Germinal center (tissue), 1 donor: ENCODE data around the gene LPXN.
"Not testable (repeated sequence)": the region's sequence is repeated elsewhere in the genome, so short reads cannot be mapped to it uniquely, and the experiment has no call there.

Experiments used
- DNase-seq: peaks from one replicate; pipeline ENCODE4 v3.0.0; 2012; ENCODE audit warnings: mixed read lengths, low spot score

LPXN gene

GRCh38 chr11:58579192-58580129 is 3.8 kb upstream of the LPXN start:
- peak; percentile 81 for DNase-seq

- DNase-seq: peak; percentile 93
Measured at GRCh38 chr11:58578635-58579191, 3.1 kb upstream of the LPXN start, which contains the start of gene ZFP91. TSS of gene ZFP91 (plus strand) at chr11:58579063. CDS start at chr11:58579282, 219 bp downstream.

DNA sequence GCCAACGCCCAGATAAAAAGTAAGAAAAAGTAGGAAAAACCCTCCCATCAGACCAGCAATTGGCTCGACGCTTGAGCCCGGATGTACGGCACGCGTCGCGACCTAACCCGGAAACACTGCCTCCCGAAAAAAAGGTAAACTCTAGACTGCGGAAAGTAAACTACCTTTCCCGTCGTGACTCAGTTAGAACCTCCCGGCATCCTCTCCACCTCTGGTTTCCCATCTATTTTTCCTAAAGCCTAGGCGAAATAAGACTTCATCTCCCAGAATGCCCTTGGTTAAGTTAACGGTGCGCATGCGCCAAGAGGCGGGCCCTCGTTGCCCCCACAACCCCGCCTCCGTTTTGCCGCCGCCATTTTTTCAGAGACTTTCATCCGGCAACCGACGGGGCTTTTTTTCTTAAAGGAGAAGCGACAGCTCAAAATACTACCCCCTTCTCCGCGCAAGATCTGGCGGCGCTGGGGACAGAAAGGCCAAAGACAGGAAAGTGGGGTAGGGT is 2.5 kb upstream of the LPXN start:
- DNase-seq: peak; percentile 76

DNA sequence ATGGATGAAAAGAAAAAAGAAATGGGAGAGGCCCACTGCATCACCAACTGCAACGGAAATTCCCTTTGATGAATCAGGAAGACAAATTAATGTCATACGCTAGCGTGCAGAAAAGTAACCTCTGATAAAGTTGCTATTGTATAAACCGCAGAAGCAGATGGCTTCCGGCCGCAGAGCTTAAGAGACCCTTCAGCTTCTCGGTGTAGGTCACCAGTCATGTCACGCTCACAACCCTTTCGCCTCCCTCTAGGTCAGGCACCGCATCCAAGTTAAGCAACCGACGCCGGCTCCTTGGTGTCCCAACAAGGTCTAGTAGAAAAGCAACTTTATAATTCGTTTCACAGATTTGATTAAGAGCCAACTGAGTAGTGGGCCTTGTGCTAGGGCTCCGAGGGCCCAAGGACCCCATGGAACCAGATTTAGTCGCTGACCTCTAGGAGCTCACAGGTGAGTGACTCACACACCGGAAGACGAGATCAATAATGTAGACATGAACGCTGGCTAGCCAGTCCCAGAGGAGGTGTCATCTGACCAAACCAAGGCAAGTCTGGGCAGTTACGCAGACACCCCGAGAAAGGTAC is 2.0 kb upstream of the LPXN start:
- DNase-seq: peak; percentile 24

DNA sequence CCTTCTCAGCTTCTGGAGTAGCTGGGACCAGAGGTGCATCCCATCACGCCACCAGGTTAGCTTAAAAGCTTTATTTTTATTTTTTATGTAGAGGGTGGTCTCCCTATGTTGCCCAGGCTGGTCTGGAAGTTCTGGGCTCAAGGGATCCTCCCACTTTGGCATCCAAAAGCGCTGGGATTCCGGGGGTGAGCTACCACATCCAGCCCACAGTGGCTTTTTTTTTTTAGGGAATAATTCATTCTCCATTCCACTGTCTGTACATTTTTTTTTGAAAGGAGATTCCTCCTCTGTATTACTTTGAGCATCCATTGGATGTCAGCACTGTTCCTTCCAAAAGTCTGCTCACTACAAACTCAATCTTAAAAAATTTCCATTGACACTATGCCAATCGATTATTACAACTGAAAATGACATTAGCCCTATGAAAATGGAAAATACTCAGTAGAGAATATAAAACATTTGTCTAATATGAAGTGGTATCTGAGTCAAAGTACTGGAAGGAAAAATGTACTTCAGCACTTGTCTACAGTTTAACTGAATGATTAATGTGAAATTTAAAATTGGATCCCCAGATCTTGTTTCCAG is 1.3 kb upstream of the LPXN start:
- no peak for DNase-seq

GRCh38 chr11:58574881-58575280 is 775 bp downstream of the LPXN start:
- DNase-seq: no peak

GRCh38 chr11:58573451-58574104 is 2.1 kb downstream of the LPXN start:
- DNase-seq: peak; percentile 42

DNA sequence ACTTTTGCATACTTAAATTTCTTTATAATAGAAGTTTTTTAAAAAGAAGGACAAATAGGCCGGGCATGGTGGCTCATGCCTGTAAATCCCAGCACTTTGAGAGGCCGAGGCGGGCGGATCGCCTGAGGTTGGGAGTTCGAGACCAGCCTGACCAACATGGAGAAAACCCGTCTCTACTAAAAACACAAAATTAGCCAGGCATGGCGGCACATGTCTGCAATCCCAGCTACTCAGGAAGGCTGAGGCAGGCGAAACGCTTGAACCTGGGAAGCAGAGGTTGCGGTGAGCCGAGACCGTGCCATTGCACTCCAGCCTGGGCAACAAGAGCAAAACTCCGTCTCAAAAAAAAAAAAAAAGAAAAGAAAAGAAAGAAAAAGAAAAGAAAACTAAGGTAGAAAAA is 2.8 kb downstream of the LPXN start:
- not testable (repeated sequence) for DNase-seq

DNA sequence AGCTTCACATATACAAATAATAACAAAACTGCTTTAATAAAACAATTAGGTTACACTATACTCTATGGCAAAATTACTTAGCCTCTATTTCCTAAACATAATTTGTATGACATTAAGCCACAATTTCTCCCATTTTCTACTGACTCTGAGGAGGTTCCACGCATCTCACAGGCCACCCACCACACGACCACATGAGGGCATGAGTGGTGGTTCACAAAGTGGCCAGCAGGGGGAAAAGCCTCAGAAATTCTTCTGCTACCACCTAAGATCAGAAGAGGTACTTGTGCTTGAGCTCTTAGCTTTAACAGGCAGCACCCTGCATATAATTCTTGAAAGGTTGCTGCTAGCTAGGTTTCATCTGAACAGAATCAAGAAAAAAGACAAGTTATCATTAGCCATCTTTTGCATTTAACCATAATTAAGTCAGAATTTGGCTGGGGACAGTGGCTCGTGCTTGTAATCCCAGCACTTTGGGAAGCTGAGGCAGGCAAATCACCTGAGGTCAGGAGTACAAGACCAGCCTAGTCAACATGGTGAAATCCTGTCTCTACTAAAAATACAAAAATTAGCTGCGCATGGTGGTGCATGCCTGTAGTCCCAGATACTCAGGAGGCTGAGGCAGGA is 7.7 kb downstream of the LPXN start:
- DNase-seq: peak; percentile 58

- DNase-seq: no peak
Measured at GRCh38 chr11:58564231-58564630, 11.4 kb downstream of the LPXN start.

GRCh38 chr11:58562375-58562800 is 13.3 kb downstream of the LPXN start:
- DNase-seq: no peak

DNA sequence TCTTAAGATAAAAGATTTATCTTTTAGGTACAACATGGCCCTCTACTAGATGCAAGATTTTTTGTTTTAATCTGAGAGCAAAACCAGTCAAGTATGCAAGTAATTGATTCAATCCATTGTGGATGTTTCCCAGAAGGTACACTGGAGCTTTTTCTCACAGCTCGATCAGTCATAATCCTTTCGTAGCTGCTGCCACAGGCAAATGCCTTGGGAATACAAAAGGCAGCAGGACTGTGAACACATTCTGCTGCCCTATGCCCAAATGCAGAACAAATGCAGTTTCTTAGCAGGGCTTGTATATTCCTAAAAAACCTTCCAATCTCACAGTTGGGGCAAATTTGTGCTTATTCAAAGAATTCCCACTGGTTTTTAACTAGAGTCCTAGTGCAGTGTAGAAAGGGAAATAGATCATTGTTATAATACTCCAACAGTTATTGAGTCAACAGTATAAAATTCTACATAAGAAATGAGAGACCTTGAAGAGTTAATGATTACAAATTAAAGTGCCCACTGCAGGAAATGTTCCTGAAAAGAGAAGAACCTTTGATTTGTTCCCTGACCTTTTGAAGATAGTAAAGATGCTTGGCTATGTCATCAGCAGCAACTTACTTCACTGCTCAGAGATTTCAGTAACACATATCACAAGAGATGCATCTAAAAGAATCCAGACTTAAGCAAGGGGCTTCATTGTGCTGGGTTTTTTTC is 14.1 kb downstream of the LPXN start:
- DNase-seq: no peak

- DNase-seq: no peak
Measured at GRCh38 chr11:58560842-58561241, 14.8 kb downstream of the LPXN start.

DNA sequence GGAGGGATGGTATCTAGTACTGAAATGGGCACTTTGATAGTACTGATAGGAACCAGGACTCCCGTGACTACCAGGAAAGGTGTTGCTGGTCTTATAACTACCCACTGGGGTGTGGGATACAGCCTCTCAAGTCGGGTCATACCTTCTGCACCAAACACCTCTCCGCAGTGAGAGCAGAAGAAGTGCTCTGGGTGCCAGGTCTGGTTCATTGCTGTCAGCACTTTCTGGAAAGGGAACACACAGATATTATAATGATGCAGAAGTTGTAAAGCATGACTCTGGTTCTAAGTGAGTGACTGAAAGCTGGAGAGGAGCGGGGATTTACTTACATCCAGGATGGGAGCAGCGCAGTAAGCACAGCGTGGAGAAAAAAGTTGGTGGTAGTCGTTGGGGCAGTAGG is 26.0 kb downstream of the LPXN start:
- no peak for DNase-seq

GRCh38 chr11:58546841-58547240 is 28.8 kb downstream of the LPXN start:
- DNase-seq: no peak

GRCh38 chr11:58531865-58532341 is 43.8 kb downstream of the LPXN start:
- no peak for DNase-seq

DNA sequence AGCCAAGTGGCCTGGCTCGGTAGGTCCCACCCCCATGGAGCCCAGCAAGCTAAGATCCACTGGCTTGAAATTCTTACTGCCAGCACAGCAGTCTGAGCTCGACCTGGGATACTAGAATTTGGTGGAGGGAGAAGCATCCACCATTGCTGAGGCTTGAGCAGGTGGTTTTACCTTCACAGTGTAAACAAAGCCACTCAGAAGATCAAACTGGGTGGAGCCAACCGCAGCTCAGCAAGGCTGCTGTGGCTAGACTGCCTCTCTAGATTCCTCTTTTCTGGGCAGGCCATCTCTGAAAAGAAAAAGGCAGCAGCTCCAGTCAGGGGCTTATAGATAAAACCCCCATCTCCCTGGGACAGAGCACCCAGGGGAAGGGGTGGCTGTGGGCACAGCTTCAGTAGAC is 45.4 kb downstream of the LPXN start:
- no peak for DNase-seq

GRCh38 chr11:58527429-58527828 is 48.2 kb downstream of the LPXN start:
- no peak for DNase-seq

DNA sequence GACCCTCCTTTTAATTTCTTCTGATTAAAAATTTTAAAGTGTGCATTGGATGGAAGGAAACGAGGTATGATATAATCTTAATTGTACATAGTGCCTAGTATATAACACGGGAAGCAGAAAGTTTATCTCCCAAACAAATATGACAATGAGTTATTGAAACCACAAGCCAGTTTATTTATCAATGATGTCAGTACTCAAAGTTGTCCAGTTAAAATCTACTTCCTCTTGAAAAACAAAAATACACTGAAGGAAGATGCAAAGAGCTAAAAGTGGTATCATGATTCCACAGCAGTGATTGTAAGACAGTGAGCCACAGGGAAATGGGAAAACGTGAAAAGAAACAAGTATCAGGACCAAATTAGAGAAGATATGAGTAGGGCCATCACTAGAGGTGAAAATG is 48.9 kb downstream of the LPXN start:
- DNase-seq: no peak

DNA sequence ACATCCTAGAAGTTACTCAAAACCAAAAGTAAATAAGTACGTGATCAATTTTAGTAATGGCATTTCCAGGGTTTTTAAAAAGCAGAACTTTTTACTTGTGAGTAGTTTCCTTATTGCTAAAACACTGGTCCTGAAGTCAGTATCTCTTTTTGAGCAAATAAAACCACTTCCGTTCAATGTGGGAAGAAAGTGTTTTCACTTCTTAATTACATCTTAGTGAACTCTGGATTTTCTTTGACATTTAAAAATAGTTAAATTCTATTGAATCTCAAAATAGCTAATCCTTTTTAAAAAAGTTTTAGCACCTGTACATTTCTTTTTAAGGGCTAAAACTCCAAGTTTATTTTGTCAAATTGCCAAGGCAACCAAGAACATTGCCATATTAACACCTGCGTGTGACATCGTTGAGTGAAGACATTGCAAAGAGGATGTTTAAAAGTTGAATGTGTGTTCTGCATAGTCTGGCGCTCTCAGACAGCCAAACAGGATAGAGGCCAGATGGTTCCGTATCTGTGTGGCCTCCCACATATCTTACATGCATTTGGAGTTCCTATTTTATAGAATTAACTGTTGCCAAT is 50.5 kb downstream of the LPXN start:
- DNase-seq: peak; percentile 61
